Measurements from ENCODE around the gene P2RY2. TPM values are rescaled to one million over a fixed set of nuclear protein-coding genes. Genes with fewer than 3 reads are reported as not detected.

P2RY2 gene
- polyA plus RNA-seq, 2 of the 4 experiments (the other 2 are of a cell fraction) = 3.7 to 6.4 TPM

DNA sequence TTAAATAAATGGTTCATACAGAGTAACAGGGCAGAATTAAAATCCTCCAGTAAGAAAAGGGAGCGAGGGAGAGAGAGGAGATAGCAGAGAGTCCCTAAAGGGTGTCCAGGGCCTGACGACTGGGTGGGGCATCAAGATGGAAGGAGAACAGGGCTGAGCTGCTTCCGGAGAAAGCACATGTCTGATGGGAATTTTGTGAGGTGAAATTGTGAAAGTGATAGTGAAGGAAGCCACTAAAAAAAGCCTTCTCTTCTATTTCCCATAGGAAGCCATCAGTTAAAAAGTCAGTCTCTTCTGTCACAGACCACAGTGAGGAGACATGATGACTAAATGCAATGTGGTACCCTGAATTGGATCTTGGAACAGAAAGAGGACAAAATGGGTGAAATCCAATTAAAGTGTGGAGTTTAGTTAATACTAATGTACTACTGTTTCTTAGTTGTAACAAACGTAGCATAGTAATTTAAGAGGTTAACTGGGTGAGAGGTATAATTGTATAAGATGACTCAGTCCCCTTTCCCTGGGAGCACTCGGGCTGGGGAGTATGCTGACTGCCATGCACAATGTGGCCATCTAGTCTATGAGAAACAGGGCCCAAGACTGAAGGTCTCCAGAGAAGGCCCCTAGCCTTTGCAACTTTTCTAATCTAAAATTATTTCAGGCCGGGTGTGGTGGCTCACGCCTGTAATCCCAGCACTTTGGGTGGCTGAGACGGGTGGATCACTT lies 46.5 kb upstream of the P2RY2 start:
- 70% methylated on average over 8 of the region's 8 CpGs for WGBS (ENCODE audit: missing lambda C conversion rate)
- no peaks in the 10 kb centered on the region for H3K9me3 ChIP-seq
- TF ChIP-seq EP300 (IDR thresholded peaks at IDR 0.05) = no peak
- TF ChIP-seq, protein P1, sequence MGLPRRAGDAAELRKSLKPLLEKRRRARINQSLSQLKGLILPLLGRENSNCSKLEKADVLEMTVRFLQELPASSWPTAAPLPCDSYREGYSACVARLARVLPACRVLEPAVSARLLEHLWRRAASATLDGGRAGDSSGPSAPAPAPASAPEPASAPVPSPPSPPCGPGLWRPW (IDR thresholded peaks at IDR 0.05) = no peak
- no peak for TF ChIP-seq CBX2 (IDR thresholded peaks at IDR 0.05; ENCODE audit: borderline replicate concordance, low read depth)
- TF ChIP-seq, protein P2, sequence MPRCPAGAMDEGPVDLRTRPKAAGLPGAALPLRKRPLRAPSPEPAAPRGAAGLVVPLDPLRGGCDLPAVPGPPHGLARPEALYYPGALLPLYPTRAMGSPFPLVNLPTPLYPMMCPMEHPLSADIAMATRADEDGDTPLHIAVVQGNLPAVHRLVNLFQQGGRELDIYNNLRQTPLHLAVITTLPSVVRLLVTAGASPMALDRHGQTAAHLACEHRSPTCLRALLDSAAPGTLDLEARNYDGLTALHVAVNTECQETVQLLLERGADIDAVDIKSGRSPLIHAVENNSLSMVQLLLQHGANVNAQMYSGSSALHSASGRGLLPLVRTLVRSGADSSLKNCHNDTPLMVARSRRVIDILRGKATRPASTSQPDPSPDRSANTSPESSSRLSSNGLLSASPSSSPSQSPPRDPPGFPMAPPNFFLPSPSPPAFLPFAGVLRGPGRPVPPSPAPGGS (IDR thresholded peaks at IDR 0.05) = no peak
- no peak for TF ChIP-seq FOSB (CRISPR knock-in tag; IDR thresholded peaks at IDR 0.05)
- TF ChIP-seq SREBF2 (IDR thresholded peaks at IDR 0.05) = no peak
- TF ChIP-seq HDAC2 (IDR thresholded peaks at IDR 0.05) = no peak
- TF ChIP-seq EHF (CRISPR knock-in tag; IDR thresholded peaks at IDR 0.05) = no peak
- no peak for TF ChIP-seq POLR2A (IDR thresholded peaks at IDR 0.05; ENCODE audit: low read length)
- TF ChIP-seq RFX5 (IDR thresholded peaks at IDR 0.05) = no peak
- TF ChIP-seq, protein P3, sequence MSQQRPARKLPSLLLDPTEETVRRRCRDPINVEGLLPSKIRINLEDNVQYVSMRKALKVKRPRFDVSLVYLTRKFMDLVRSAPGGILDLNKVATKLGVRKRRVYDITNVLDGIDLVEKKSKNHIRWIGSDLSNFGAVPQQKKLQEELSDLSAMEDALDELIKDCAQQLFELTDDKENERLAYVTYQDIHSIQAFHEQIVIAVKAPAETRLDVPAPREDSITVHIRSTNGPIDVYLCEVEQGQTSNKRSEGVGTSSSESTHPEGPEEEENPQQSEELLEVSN (IDR thresholded peaks at IDR 0.05; ENCODE audit: borderline replicate concordance, low read depth) = no peak
- TF ChIP-seq PHF8 (IDR thresholded peaks at IDR 0.05; ENCODE audit: borderline replicate concordance, low read depth) = no peak
- TF ChIP-seq, protein P4, sequence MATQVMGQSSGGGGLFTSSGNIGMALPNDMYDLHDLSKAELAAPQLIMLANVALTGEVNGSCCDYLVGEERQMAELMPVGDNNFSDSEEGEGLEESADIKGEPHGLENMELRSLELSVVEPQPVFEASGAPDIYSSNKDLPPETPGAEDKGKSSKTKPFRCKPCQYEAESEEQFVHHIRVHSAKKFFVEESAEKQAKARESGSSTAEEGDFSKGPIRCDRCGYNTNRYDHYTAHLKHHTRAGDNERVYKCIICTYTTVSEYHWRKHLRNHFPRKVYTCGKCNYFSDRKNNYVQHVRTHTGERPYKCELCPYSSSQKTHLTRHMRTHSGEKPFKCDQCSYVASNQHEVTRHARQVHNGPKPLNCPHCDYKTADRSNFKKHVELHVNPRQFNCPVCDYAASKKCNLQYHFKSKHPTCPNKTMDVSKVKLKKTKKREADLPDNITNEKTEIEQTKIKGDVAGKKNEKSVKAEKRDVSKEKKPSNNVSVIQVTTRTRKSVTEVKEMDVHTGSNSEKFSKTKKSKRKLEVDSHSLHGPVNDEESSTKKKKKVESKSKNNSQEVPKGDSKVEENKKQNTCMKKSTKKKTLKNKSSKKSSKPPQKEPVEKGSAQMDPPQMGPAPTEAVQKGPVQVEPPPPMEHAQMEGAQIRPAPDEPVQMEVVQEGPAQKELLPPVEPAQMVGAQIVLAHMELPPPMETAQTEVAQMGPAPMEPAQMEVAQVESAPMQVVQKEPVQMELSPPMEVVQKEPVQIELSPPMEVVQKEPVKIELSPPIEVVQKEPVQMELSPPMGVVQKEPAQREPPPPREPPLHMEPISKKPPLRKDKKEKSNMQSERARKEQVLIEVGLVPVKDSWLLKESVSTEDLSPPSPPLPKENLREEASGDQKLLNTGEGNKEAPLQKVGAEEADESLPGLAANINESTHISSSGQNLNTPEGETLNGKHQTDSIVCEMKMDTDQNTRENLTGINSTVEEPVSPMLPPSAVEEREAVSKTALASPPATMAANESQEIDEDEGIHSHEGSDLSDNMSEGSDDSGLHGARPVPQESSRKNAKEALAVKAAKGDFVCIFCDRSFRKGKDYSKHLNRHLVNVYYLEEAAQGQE (IDR thresholded peaks at IDR 0.05) = no peak
- TF ChIP-seq, protein P5, sequence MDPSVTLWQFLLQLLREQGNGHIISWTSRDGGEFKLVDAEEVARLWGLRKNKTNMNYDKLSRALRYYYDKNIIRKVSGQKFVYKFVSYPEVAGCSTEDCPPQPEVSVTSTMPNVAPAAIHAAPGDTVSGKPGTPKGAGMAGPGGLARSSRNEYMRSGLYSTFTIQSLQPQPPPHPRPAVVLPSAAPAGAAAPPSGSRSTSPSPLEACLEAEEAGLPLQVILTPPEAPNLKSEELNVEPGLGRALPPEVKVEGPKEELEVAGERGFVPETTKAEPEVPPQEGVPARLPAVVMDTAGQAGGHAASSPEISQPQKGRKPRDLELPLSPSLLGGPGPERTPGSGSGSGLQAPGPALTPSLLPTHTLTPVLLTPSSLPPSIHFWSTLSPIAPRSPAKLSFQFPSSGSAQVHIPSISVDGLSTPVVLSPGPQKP (IDR thresholded peaks at IDR 0.05; ENCODE audit: low read depth, low read length) = no peak
- POLR2A ChIA-PET = no interaction called here
- no peaks in the 10 kb centered on the region for H3K4me1 ChIP-seq
- no peak overlapping the region for H3K4me3 ChIP-seq
- no peak overlapping the region for H3K4me2 ChIP-seq
- ATAC-seq = no peak
- no peak for FAIRE-seq
- CTCF ChIA-PET = interaction anchor here (14.3 kb wide), 1 partner anchor 342 kb away, joined by 339 read pairs; no protein-coding TSS in a partner anchor
- H3K27ac ChIP-seq = no peak overlapping the region
- no peak for DNase-seq (ENCODE audit: low read depth in 1 of 2, low spot score in 1 of 2)

DNA sequence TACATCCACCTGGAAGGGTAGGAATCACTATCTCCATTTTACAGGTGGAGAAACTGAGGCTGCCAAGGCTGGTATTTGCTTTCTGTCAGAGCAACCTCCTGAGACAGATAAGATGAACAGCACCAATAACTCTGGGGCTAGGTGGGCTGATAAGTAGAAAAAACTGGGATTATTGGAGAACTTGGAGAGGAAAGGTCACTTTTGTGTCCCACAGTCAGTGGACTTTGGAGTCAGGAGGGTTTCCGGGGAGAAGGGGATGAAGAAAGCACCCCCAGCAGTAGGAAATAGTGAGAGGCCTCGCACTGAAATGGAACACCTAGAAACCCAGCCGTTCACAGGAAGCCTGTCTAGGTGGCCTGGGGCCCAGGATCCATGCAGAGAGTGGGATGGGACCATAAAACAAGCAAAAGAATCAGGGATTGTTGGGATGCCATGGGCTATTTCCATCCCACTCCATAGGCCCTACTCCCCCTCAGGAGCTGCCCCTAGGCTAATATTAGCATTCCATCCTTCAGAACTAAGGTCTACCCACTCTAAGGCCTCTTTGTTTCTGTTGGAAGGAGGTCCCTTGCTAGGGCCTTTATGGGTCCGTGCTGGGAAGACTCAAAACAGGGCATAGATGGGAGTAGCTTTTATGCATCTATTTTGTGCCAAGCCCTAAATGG lies 45.0 kb upstream of the P2RY2 start:
- CTCF ChIA-PET = interaction anchor here (1.3 to 14.3 kb wide), 2 partner anchors 249 to 344 kb away, joined by 3 to 339 read pairs; no protein-coding TSS in a partner anchor
- Histone ChIP-seq H3K27ac (no peak overlapping the region), H3K9me3 (no peaks in the 10 kb centered on the region), H3K4me2 (no peak overlapping the region), H3K4me1 (no peaks in the 10 kb centered on the region), H3K4me3 (no peak overlapping the region)
- no peak for DNase-seq (ENCODE audit: low read depth in 1 of 2, low spot score in 1 of 2)
- no peak for ATAC-seq
- TF ChIP-seq HEYL (CRISPR knock-in tag; IDR thresholded peaks at IDR 0.05) (no peak), SREBF2 (IDR thresholded peaks at IDR 0.05) (no peak), RFX5 (IDR thresholded peaks at IDR 0.05) (no peak)
- WGBS (ENCODE audit: missing lambda C conversion rate) = 79% methylated on average over 4 of the region's 4 CpGs
- POLR2A ChIA-PET = no interaction called here
- no peak for FAIRE-seq

Data from A549 (cell line).